Stimulated activated CD4-positive, alpha-beta T cell treated with anti-CD3 and anti-CD28 coated beads, Interleukin-4, amount 100 ng/mL, for 1 hour (primary cell): ENCODE measurements around the gene PHF2.

Source experiments
- DNase-seq: peaks from one replicate; pipeline ENCODE4 v3.0.0-alpha.2; 2020

The PHF2 gene

DNA sequence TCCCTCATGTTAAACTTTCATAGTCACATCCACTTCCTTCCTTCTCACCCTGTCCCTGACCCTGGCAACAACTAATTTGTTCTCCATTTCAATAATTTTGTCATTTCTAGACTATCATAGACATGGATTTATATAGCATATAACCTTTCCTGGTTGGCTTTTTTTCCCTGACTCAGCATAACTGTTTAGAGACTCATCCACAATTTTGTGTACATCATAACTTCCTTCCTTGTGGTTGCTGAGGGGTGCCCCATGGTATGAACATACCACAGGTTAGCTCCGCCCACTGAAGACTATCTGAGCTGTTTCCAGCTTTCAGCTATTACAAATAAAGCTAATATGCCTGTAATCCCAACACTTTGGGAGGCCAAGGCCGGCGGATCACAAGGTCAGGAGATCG, 137.3 kb downstream of the PHF2 start:
- DNase-seq, result no peak

DNA sequence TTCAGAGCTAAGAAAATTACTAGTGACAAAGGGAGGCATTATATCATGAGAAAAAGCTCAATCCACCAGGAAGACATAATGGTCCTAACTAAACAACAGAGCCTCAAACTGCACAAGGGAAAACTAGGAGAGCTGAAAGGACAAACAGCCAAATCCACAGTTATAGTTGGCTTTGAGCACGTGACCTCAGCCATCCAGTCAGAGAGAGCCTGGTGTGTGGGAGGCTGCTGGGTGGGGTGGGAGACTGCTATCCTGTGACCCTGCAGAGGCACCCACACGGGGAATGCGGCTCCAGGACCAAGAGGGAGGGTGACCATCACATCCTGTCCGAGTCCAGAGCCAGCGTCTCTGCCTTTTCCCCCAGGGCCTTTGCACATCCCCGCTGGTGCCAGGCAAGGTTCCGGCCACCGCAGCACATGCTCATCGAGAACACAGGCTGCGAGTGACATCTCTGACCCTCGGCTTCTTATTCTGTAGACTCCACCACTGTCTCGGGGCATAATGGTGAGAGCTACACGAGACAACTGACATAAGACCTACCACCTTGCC, 145.1 kb downstream of the PHF2 start:
- DNase-seq, result no peak

DNA sequence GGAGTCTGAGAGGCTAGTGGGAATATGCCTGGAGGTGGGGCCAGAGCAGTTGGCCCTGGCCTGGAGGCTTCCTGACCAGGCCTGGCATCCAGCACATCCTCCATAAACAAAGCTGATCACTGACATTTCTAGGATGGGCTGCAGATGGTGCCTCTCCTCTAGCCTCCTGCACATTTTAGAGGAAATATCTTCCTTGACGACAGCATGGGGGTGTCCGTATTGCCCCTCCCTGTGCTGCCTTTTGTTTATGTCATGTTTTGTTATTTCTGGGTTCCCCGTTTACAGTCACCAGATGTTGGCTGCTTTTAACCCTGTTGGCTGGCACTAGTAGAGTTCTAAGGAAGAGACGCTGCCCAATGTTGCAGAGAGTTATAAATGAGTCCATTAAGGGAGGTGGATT, 148.5 kb downstream of the PHF2 start:
- no peak for DNase-seq

DNA sequence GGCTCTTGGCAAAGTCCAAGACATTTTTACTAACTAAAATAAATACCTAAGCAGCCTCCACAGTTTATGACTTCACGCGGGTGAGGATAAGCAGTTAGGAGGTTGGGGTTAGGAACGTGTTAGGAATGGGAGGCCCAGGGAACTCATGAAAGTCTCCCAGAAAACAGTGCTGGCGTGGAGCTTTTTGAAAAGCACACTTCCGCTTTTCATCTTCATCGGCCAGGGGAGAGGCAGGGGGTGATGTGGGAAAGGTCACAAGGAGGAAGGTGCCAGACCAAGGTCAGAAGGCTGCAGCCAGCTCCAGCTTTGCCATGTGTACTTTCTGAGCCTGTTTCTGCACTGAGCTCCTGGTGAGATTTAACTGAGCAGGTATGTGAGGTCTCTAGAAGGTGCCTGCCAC, 149.0 kb downstream of the PHF2 start:
- DNase-seq, result no peak

DNA sequence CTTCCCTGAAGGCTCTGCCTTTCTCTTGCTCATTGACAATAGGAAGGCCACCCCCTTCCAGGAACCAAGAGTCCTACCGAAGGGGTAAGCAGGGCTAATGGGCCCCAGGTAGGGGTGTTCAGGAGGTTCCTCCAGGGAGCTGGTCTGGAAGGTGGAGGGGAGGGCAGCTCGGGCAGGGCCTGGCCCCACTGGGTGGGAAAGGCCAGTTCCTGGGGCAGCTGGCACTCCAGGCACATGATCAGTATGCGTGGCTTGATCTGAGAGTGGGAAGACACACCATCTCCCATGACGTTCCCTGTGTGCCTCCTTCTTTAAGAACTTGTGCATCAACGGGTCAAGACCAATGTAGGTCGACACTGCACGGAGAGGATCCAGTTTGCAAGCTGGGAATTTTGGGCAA, 149.8 kb downstream of the PHF2 start:
- no peak for DNase-seq
